CD4-positive, alpha-beta T cell treated with Interleukin-15 for 4 hours (primary cell): ENCODE measurements around the gene HLCS.

ENCODE experiments used
- DNase-seq: peaks from one replicate; pipeline ENCODE4 v3.0.0-alpha.2; 2020; ENCODE audit warnings: low spot score

HLCS gene

DNA sequence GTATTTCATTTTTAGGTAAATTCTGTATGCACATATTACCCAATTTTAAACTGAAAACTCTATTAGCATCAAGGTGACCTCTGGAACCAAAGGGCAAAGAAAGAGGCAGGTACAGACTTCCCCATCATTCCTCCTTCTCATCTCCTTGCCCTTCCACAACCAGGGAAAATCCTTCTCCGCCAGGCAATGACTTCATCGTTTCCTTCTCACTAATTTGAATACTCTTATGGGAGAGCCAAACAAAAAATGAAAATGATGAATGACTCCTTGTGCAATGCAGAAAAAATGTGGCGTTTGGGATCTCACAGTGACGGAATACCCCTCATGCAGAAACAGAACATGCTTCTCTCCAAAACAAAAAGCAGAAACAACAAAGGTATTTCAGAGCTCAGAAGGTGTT is 83.7 kb downstream of the HLCS start:
- DNase-seq, result no peak

DNA sequence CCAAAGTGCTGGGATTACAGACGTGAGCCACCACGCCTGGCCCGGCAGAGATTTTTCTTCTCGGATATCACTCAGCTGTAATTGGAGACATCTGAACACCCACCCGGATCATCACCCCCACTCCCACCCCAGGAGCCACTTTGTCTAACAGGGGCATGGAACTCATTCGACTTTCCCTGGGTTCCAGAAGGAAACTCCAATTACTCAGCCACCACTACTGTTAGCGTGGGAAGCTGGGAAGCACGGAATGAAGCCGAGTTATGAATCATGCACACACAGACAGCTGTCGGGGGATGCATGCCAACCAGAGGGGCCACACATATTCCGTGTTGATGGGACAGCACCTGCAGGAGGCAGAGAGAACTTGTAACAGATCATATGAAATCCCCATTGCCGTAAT is 85.2 kb downstream of the HLCS start:
- no peak for DNase-seq

GRCh38 chr21:36879827-36880226 is 86.6 kb downstream of the HLCS start:
- no peak for DNase-seq

GRCh38 chr21:36877741-36878140 is 88.7 kb downstream of the HLCS start:
- no peak for DNase-seq

- DNase-seq, result no peak
Observed at GRCh38 chr21:36874665-36875064, 91.8 kb downstream of the HLCS start.

DNA sequence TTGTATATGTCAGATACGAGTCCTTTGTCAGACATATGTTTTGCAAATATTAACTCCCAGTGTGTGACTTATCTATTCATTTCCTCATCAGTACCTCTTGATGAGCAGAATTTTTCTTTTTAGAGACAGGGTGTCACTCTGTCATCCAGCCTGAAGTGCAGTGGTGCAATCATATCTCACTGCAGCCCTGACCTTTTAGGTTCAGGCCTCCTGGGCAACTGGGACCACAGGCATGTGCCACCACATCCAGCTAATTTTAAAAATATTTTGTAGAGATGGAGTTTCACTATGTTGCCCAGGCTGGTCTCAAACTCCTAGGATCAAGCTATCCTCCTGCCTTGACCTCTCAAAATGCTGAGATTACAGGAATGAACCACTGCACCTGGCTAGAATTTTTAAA is 93.0 kb downstream of the HLCS start:
- DNase-seq, result no peak

GRCh38 chr21:36867291-36867905 is 99.1 kb downstream of the HLCS start:
- DNase-seq, result no peak

DNA sequence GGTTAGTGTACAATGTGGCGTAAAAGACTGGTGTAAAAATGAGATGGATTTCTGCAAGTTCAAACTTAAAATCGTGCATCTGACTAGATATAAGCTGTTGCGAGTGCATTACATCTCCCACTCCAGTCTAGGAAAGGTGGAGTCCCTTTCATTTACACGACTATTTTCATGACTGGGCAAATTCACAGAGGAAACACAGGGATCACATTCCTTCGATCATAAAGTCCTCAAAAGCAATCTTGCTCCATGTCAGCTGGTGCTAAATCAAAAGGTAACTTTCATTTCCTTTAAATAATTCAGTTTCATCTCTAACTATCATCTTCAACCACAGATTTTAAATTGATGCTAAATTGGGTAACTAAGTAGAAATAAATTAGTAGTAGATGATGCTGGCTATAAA is 100.0 kb downstream of the HLCS start:
- DNase-seq, result no peak

DNA sequence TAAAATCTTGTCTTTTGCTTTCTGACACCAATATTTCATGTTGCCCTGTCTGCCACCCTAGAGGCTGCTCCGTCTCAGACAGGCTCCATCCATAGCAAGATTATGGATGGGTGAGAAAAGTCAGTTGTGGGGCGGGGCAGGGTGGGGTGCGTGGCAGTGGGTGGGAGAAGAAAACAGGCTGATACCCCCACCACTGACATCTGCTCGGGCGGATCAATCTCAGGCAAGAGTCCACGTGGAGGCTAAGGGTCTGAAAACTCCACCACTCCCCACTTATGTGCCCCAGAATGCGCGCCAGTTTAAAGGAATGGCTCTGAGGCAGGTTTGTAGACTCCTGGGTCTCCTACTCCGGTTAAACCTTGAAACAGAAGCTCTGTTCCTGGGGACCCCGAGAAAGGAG is 101.5 kb downstream of the HLCS start:
- no peak for DNase-seq

GRCh38 chr21:36863260-36863659 is 103.2 kb downstream of the HLCS start:
- DNase-seq, result no peak

DNA sequence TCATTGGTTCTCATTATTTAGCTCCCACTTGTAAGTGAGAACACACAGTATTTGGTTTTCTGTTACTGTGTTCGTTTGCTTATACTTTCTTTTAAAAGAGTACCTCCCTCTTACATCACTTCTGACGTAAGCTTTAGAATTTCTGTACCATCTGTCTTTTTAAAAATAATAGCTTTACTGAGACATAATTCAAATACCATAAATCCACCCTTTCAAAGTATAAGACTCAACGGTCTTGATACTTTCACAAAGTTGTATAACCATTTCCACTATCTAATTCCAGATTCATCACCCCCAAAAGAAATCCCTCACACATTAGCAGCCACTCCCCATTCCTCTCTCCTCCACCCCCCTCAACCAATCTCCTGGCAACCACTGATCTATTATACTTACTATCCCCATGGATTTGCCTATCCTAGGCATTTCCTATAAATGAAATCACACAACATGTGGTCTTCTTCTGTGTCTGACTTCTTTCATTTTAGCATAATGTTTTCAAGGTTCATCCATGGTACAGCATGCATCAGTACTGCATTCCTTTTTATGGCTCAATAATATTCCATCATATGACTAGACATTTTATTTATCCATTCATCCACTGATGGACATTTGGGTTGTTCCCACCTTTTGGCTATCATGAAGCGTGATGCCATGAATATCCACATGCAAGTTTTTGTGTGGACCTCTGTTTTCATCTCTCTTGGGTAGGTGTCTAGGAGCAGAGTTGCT is 104.7 kb downstream of the HLCS start:
- DNase-seq, result no peak

DNA sequence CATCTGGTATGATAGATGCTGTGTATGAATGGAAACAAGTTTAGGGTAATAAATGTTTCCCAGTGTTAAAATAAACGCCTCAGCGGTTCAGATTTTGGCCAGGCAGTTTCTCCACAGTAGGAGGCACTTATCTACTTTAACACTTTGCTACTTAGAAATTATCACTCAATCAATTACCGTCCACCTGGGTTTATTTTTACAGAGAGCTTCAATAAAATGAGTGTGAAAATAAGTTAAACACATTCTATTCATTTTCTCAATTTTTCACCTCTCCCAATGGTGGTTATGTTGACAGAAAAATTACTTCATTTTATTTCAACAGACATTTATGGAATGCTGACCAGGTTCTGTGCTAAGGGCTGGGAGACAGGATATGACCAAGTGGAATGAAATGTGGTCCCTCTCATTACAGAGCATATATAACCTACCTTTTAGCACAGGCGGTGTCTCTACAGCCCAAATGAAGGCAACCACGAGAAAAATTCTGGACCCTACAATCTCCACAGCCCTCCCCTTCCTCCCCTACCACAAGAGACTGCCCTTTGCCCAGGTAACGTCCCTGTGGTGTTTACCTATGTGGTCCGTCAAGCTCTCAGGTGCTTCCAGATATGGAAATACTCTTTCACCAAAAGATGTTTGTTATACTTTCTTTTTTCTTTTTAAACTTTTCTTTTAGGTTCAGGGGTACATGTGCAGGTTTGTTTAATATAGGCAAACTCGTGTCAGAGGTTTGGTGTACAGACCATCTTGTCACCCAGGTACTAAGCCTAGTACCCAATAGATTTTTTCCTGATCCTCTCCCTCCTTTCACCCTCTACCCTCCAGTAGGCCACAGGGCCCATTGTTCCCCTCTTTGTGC is 105.5 kb downstream of the HLCS start:
- DNase-seq, result no peak

DNA sequence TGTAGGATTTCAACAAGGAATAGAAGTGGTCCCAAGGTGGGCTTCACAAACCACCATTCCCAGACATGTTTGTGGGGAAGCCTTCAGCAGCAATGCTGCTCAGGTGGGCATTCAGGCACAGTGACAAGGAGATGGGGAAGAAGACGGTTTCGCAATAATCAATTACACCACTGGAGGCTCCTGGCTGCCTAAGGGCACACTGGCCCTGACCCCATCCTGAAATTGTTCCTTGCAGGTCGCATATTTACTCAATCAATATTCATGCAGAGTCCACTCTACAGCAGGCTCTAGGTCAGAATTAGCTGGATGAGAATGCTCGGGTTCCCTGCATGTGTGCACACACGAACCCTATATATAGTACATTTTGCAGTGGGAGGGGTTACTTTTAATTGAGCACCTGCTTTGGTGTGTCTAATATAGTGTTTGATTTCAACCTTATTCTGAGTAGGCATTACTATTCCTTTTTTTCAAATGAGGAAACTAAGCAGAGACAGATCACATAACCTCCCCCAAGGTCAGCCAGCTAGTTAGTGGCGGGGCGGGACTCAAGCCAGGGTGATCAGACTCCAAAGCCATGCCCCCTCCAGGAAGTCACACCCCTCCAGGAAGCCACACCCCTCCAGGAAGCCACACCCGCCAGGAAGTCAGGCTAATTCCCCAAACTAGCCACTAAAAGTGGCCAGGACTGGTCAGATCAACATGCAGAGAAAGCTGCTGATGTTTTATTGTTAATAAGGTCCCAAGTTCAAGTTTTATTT is 106.5 kb downstream of the HLCS start:
- DNase-seq, result peak; percentile 30

GRCh38 chr21:36858320-36858957 is 108.0 kb downstream of the HLCS start:
- DNase-seq, result no peak

DNA sequence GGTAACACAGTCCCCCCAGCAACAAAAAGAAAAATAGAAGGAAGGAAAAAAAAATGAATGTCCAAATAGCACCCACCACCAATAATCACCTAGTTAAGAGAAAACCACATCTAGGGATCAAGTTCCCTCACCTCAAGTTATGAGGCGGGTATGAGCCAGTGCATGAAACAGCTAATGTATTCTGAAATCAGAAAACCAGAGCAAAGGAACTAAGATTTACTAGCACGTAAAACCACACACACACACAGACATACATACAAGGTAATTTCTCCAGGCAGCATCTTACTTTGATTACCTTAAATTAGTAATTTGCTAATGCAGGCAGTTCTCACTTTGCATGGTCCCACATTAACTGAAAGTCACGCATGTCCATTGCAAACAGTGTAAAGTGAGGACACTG is 109.8 kb downstream of the HLCS start:
- no peak for DNase-seq

GRCh38 chr21:36854391-36854790 is 112.1 kb downstream of the HLCS start:
- no peak for DNase-seq

DNA sequence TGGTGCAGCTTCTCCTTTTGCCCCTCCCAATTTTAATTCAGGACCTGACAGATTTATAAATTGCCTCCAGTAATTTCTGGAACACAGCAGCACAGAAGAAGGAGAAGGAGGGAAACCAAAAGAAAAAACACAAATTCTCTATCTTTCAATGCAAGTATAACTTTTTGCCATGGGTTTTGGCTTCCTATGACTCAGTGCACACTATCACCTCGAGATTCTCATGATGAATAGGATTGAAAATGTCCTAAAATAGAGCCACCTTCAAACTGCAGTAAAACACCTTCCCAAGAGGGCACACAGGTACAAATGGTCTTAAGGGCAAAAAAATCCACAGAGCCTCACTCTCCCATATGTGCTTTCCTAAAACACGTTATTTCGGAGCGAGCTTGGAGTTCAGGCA is 113.6 kb downstream of the HLCS start:
- DNase-seq, result no peak

- DNase-seq, result no peak
Observed at GRCh38 chr21:36852293-36852692, 114.2 kb downstream of the HLCS start.

GRCh38 chr21:36851121-36851520 is 115.3 kb downstream of the HLCS start:
- no peak for DNase-seq

DNA sequence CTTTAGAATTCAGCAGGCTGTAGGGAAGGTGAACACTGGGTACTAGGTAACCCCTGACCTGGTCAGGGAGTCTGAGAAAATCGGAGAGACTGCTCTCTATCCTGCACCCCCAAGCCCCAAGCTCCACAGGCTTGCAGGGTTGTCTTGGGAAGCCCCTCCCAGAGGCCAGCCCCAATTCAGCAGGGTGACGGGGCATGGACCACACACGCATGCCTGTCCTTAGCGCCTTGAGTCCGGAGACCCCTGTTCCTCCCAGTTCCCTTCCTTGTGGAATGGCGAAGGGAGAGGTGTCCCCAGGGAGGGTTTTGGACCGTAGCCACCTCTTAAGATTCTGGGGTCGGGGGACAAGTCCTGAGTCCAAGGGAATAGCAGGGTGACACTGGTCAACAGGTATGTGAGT is 116.1 kb downstream of the HLCS start:
- no peak for DNase-seq

DNA sequence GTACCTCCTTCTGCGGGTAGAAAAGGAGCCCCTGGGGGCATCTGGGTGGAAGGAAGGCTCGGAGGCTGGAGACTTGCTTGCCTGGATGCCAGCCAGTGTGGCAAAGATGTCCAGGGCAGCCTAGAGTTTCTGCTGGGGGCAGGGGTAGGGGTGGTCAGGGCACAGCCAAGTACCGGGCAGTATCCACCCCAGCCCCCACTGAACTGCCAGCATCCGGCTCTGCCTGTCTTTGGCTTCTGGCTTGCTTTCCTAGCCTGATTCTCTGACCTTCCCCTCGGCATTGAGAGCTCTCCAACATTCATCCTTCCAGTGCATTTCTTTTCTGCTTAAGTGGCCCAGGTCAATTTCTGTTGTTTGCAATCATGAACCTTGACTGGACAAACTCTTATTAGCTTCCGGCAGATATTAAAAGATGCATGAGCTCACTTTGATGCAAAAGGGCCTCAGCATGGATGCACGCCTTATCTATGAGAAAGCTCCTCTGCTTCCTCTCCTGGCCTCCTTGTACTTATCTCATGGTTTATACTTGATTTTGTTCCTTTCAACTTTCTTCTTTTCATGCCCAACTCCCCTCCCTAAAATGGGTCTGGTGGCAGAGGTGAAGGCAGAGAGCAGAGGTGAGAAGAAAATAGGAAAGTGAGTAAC is 116.9 kb downstream of the HLCS start:
- DNase-seq, result no peak
